IMR-90 (cell line): Measurements from ENCODE around the gene SLC10A3.

ENCODE experiments used
- MAFK ChIP-seq: IDR thresholded peaks from 2 replicates; pipeline ENCODE4 v1.6.1; 2012; ENCODE audit warnings: low read depth, low read length, improper control_type of control experiment
- MAZ ChIP-seq: IDR thresholded peaks from 2 replicates; pipeline ENCODE4 v1.6.1; 2012; ENCODE audit warnings: low read depth, mild to moderate bottlenecking, low read length, improper control_type of control experiment, moderate library complexity, borderline replicate concordance
- POLR2A ChIP-seq: IDR thresholded peaks from 2 replicates; pipeline ENCODE4 v1.6.1; 2012; ENCODE audit warnings: mild to moderate bottlenecking, low read depth, low read length
- RCOR1 ChIP-seq: IDR thresholded peaks from 2 replicates; pipeline ENCODE4 v1.6.1; 2012; ENCODE audit warnings: mild to moderate bottlenecking, low read length, improper control_type of control experiment; ENCODE audit not compliant: insufficient replicate concordance
- RFX5 ChIP-seq: IDR thresholded peaks from 2 replicates; pipeline ENCODE4 v1.8.0; 2012; ENCODE audit warnings: low read depth, mild to moderate bottlenecking, low read length, moderate library complexity
- TF ChIP-seq, protein P1 (sequence below): conservative IDR thresholded peaks from 2 replicates; pipeline ENCODE4 v1.5.1; 2012; ENCODE audit warnings: mild to moderate bottlenecking, low read depth, low read length, improper control_type of control experiment

DNA sequence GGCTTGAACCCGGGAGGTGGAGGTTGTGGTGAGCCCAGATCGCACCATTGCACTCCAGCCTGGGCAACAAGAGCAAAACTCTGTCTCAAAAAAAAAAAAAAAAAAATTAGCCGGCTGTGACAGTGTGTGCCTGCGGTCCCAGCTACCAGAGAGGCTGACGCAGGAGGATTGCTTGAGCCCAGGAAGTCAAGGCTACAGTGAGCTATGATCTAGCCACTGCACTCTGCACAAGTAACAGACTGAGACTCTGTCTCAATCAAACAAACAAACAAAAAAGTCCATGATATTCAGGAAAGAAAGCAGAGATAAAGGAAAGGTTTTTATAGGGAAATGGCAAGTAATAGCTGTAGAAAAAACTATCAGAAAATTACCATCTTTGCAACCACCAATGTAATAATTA lies 9.2 kb downstream of the SLC10A3 start:
- TF ChIP-seq, protein P1, sequence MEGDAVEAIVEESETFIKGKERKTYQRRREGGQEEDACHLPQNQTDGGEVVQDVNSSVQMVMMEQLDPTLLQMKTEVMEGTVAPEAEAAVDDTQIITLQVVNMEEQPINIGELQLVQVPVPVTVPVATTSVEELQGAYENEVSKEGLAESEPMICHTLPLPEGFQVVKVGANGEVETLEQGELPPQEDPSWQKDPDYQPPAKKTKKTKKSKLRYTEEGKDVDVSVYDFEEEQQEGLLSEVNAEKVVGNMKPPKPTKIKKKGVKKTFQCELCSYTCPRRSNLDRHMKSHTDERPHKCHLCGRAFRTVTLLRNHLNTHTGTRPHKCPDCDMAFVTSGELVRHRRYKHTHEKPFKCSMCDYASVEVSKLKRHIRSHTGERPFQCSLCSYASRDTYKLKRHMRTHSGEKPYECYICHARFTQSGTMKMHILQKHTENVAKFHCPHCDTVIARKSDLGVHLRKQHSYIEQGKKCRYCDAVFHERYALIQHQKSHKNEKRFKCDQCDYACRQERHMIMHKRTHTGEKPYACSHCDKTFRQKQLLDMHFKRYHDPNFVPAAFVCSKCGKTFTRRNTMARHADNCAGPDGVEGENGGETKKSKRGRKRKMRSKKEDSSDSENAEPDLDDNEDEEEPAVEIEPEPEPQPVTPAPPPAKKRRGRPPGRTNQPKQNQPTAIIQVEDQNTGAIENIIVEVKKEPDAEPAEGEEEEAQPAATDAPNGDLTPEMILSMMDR, result no peak
- TF ChIP-seq MAZ (no peak), POLR2A (no peak), RFX5 (no peak), MAFK (no peak), RCOR1 (no peak)
